ENCODE results near the gene UAP1L1. TPM values are rescaled to one million over a fixed set of nuclear protein-coding genes. Genes with fewer than 3 reads are reported as not detected.
A peak's percentile ranks its signal among the peaks of the same experiment; 100 is the strongest.

The UAP1L1 gene
- total and polyA plus RNA-seq, 9 of the 15 experiments (the other 6 are each of a cell fraction or from before 2014, with no cell fraction given), result 0.20 to 8.6 (median 3.7) TPM

DNA sequence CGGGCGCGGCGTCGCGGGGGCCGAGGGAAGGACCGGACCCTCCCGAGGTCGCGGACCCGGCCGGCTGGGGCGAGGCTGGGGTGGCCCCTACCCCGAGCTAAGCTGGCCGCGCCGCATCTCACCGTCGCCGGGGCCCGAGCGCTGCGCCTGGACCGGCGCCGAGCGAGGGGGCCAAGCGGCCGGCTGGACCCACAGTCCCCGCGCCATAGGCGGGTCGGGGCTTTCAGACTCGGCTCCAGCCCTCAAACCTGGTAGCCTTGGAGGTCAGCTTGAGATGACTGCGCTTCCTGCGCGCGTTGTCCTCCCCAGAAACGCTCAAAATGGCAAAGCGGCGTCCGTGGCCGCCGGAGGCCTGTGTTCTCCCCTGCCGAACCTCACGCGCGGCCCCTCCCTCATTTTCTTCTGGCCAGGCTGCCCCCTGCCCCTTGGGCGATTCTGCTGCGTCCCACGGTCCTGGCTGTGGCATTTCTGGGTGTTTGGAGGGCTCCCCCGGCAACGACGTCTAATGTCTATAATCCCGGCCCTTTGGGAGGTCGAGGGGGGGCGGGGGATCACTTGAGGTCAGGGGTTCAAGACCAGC is 52.9 kb downstream of the UAP1L1 start:
- DNase-seq (ENCODE audit: extremely low read depth in 1 of 4, low spot score in 3 of 4), result peak in 1 of 4 experiments; percentile 48
- TSS peak; percentile 56 for BruUV-seq (replicated peaks)
- ATAC-seq, result peak; percentile 47
- ChIA-PET POLR2A (interaction anchor here (0.6 to 2.3 kb wide), 18 partner anchors 7 to 308 kb away, joined by 3 to 23 read pairs (median 4); partner anchors contain the start of genes GRIN1, MAN1B1, NRARP and SAPCD2), CTCF (ENCODE audit: low intra/inter-chr PET ratio) (no interaction called here)
- H2AFZ ChIP-seq (ENCODE audit: low read depth, low read length), result peak overlapping the region; percentile 99
- no peaks in the 10 kb centered on the region for H3K9me3 ChIP-seq (replicated peaks; ENCODE audit: control insufficient read depth, insufficient read depth, low read depth, low read length)
- H3K4me1 ChIP-seq (replicated peaks in 1 of 2; ENCODE audit: control insufficient read depth in 2 of 2, insufficient read depth in 2 of 2, low read length in 2 of 2), result peaks cover 12 to 37% of the 10 kb centered on the region in 2 experiments; a peak in 4 of 5 replicates
- in situ Hi-C loops (cut with MboI) (no loop called here), intact Hi-C loops (cut with micrococcal nuclease) (no loop called here)
- H3K9me1 ChIP-seq (ENCODE audit: control insufficient read depth, insufficient read depth, low read length), result no peaks in the 10 kb centered on the region
- H3K27ac ChIP-seq (ENCODE audit: extremely low read depth, low read depth, low read length), result peak overlapping the region; percentile 78
- peaks cover 2% of the 10 kb centered on the region; the same call in 1 of the 3 replicates for H3K36me3 ChIP-seq (ENCODE audit: control insufficient read depth, insufficient read depth, low read length)
- 5% methylated on average over 41 of the region's 58 CpGs for WGBS (ENCODE audit: insufficient coverage, low coverage, missing lambda C conversion rate)
- peaks cover 35% of the 10 kb centered on the region for H3K79me2 ChIP-seq (ENCODE audit: control insufficient read depth, insufficient read depth, low read length)
- peak overlapping the region; percentile 84 to 100 for H3K9ac ChIP-seq (ENCODE audit: insufficient read depth in 1 of 2, low read depth in 2 of 2, low read length in 2 of 2)
- no peaks in the 10 kb centered on the region for H4K20me1 ChIP-seq (replicated peaks; ENCODE audit: control insufficient read depth, insufficient read depth, low read length)
- FAIRE-seq, result no peak
- no peaks in the 10 kb centered on the region for H3K27me3 ChIP-seq (ENCODE audit: control insufficient read depth in 2 of 2, insufficient read depth in 2 of 2, low read length in 2 of 2)
- peak overlapping the region; percentile 91 for H3K4me3 ChIP-seq
- H3K4me2 ChIP-seq (ENCODE audit: insufficient read depth, low read length), result peak overlapping the region; percentile 100
- TF ChIP-seq RFX1 (IDR thresholded peaks at IDR 0.05) (no peak), SNIP1 (IDR thresholded peaks at IDR 0.05; ENCODE audit: low read depth) (no peak), CCAR2 (IDR thresholded peaks at IDR 0.05; ENCODE audit: low read depth, low read length) (no peak), U2AF1 (optimal IDR thresholded peaks at IDR 0.05; ENCODE audit: low read depth, low read length) (peak; percentile 12), MCM5 (IDR thresholded peaks at IDR 0.05; ENCODE audit: low read depth) (no peak), TAF1 (IDR thresholded peaks at IDR 0.05; ENCODE audit: control insufficient read depth, extremely low read depth, insufficient read depth, low read length, severe bottlenecking) (no peak), RBM14 (IDR thresholded peaks at IDR 0.05; ENCODE audit: borderline replicate concordance, insufficient read depth, low read depth, low read length) (0 out of 2 replicates have a peak, but pooled peaks have one; percentile 8), PML (IDR thresholded peaks at IDR 0.05; ENCODE audit: low read length) (no peak), EWSR1 (IDR thresholded peaks at IDR 0.05; ENCODE audit: borderline replicate concordance, low read depth, partially characterized antibody) (no peak), CBX1 (IDR thresholded peaks at IDR 0.05; ENCODE audit: low read depth) (0 out of 2 replicates have a peak, but pooled peaks have one; percentile 14), FIP1L1 (IDR thresholded peaks at IDR 0.05; ENCODE audit: low read depth, low read length, poor library complexity, severe bottlenecking) (no peak)
- TF ChIP-seq, protein P1, sequence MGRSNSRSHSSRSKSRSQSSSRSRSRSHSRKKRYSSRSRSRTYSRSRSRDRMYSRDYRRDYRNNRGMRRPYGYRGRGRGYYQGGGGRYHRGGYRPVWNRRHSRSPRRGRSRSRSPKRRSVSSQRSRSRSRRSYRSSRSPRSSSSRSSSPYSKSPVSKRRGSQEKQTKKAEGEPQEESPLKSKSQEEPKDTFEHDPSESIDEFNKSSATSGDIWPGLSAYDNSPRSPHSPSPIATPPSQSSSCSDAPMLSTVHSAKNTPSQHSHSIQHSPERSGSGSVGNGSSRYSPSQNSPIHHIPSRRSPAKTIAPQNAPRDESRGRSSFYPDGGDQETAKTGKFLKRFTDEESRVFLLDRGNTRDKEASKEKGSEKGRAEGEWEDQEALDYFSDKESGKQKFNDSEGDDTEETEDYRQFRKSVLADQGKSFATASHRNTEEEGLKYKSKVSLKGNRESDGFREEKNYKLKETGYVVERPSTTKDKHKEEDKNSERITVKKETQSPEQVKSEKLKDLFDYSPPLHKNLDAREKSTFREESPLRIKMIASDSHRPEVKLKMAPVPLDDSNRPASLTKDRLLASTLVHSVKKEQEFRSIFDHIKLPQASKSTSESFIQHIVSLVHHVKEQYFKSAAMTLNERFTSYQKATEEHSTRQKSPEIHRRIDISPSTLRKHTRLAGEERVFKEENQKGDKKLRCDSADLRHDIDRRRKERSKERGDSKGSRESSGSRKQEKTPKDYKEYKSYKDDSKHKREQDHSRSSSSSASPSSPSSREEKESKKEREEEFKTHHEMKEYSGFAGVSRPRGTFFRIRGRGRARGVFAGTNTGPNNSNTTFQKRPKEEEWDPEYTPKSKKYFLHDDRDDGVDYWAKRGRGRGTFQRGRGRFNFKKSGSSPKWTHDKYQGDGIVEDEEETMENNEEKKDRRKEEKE (IDR thresholded peaks at IDR 0.05; ENCODE audit: borderline replicate concordance in 1 of 2, control insufficient read depth in 1 of 2, low read depth in 2 of 2, low read length in 1 of 2), result no peak
- TF ChIP-seq, protein P2, sequence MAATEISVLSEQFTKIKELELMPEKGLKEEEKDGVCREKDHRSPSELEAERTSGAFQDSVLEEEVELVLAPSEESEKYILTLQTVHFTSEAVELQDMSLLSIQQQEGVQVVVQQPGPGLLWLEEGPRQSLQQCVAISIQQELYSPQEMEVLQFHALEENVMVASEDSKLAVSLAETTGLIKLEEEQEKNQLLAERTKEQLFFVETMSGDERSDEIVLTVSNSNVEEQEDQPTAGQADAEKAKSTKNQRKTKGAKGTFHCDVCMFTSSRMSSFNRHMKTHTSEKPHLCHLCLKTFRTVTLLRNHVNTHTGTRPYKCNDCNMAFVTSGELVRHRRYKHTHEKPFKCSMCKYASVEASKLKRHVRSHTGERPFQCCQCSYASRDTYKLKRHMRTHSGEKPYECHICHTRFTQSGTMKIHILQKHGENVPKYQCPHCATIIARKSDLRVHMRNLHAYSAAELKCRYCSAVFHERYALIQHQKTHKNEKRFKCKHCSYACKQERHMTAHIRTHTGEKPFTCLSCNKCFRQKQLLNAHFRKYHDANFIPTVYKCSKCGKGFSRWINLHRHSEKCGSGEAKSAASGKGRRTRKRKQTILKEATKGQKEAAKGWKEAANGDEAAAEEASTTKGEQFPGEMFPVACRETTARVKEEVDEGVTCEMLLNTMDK (IDR thresholded peaks at IDR 0.05; ENCODE audit: borderline replicate concordance, insufficient read depth, low read depth, low read length, poor library complexity, severe bottlenecking), result no peak
- TF ChIP-seq, protein P3, sequence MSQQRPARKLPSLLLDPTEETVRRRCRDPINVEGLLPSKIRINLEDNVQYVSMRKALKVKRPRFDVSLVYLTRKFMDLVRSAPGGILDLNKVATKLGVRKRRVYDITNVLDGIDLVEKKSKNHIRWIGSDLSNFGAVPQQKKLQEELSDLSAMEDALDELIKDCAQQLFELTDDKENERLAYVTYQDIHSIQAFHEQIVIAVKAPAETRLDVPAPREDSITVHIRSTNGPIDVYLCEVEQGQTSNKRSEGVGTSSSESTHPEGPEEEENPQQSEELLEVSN (IDR thresholded peaks at IDR 0.05; ENCODE audit: borderline replicate concordance in 1 of 2, extremely low read depth in 1 of 2, insufficient read depth in 1 of 2, insufficient read length in 1 of 2, low read depth in 1 of 2, low read length in 1 of 2, poor library complexity in 1 of 2, severe bottlenecking in 1 of 2), result peak in 1 of 2 experiments; percentile 29

Measured in K562 (cell line).